A172 (cell line): Measurements from ENCODE around the gene NDRG2. TPM values are rescaled to one million over a fixed set of nuclear protein-coding genes. Genes with fewer than 3 reads are reported as not detected.
A peak's percentile ranks its signal among the peaks of the same experiment; 100 is the strongest.

Experiments
- DNase-seq: peaks from one replicate; pipeline ENCODE4 v3.0.0-alpha.2; 2015; ENCODE audit warnings: low spot score
- total RNA-seq: library from RNA; depleted of rRNA; stranded (reverse); fragments of >200 nt; shearing (Covaris generic); gene quantifications from 2 replicates; pipeline ENCODE4 v1.2.3, GENCODE V29; 2014

The NDRG2 gene
- total RNA-seq, 1 experiment from 2014 or later: 9.0 TPM

GRCh38 chr14:21034707-21035106 lies 9.8 kb upstream of the NDRG2 start, which contains the start of gene RNASE13:
TSS of gene RNASE13 (minus strand) at chr14:21034807. CDS start at chr14:21034288, 519 bp downstream.
- DNase-seq: no peak

DNA sequence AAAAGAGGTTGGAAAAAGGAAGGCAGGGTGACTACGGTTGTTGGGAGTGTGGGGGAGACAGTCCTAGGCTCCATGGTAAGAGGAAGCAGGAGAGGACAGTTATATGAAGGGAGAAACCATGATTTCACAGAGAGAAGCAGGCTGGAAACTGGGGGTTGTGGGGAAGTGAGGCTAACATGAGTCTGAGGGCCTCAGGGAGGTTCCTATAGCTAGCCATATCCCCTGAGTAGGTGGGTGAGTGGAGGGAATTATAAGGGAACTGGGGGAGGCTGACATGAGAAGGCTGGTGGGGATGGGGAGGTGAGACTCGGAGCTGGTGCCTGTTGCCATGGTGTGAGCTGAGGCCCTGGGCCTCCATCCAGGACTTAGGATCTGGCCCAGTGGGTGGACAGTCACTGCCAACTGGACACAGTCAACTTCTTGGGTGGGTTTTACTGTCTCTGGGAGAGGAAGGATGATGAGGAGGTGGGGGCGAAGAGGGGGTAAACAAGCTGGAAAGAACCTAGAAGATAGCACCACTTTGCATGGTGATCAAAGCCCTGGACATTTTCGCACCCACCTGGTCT lies 8.4 kb upstream of the NDRG2 start:
- DNase-seq: no peak

- DNase-seq: no peak
These were observed 7.7 kb upstream of the NDRG2 start for GRCh38 chr14:21032326-21033132.

GRCh38 chr14:21030531-21030930 lies 5.7 kb upstream of the NDRG2 start:
- DNase-seq: no peak

DNA sequence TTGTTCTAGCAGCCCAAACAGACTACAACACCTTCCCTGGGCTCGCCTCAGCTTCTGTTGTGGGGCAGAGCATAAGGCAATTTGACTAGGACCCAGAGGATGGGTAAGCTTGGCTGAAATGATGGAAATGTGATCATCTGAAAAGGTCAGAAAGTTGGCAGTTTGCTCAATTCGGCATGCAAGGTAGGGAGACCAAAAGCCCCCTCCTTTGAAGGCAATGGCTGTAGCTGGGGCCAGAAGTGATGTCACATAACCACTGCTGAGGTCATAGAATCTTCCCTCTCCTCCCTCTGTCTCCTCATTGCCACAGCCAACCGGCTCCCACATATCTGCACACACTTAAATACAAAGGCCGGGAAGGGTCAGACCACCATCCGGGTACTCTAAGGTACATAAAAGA lies 5.1 kb upstream of the NDRG2 start, which contains the start of gene TPPP2:
Gene TPPP2 (plus strand): TSS at position 301 of the 400 bp plus-strand sequence. CDS start 365 bp downstream, outside the sequence.
- no peak for DNase-seq

DNA sequence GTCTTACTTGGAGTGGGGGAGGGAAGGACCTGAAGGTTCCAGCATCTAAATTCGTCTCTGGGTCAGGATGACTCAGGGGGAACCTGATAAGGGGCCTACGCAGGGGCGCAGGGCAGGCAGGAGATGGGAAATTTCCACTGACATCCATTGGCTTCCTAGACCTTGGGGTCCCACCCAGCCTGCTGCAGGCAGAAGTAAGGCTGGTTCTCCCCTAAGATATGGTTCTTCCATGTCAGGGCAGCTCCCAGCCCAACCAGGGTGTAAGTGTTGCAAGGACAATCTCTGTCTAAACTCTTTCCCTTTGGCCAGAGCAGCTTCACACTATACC lies 2.1 kb upstream of the NDRG2 start:
- DNase-seq: no peak

- DNase-seq: no peak
These were observed 1.6 kb upstream of the NDRG2 start for GRCh38 chr14:21026274-21026987.

DNA sequence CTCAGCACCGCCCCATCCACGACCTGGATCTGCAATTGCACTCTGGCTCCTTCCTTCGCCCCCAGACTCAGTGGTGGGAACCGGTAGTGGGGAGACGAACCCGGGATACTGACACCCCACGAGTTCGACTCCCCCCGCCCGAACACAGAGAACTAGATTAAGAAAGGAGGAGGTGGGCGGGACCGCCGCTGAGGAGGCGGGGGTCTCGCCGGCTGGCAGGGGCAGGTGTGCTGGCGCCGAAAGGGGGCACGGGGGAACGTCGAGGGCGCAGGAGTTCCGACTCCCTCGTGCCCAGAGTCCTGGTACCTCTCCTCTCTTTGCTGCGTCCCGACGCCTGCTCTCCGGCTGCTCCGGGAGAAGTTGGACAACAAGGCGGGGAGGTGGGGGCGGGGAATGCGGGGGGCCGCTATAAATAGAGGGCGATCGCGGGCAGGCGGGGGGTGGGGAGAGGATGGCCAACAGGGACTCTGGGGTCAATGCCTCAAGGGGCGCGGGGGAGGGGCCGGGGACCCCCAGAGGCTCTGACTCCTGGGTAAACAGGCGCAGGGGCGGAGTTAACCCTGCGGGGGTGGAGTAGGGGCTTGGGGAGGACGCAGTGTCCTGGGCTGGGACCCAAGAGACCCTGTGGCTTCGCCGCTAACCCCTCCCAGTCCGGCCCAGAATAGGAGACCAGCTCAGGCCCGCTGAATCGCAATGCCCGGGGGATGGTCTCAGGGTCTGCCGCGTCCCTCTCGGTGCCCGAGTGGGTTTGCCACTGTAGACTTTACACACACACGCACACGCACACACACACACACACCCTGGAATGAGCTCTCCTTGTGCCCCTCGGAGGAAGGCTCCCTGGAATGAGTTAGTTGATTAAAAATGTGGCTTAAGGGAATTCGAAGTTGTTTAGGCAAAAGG lies 761 bp upstream of the NDRG2 start:
- no peak for DNase-seq

GRCh38 chr14:21023817-21024584 lies 860 bp downstream of the NDRG2 start:
- DNase-seq: no peak

GRCh38 chr14:21023174-21023573 lies 1.7 kb downstream of the NDRG2 start:
- DNase-seq: no peak

- no peak for DNase-seq
These were observed 2.2 kb downstream of the NDRG2 start for GRCh38 chr14:21022686-21023085.

DNA sequence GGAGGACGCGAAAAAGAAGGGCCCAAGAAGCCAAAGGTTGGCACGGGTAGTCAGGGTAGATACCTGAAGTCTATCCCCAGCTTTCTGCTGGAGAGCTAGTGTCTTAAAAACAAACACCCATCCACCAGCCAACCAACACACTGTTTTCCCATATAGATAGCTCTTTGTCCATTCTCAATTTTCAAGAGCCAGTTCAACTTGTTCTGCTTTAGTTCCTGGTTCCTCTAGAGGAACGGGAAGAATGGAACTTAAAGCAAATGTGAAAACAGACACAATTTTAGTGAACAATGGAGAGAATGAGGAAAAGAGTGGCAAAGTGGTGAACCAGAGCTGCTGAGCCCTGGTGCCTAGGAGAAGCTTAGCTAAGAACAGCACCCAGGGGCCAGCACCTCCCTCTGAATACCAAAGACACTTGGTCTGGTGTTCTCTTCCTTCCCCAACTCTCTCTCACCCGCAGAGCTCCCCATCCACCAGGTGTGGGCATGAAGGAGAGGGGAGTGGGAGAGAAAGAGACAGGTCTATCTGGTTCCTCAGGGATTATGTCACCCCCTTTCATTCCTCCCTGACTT lies 3.8 kb downstream of the NDRG2 start:
- DNase-seq: no peak

DNA sequence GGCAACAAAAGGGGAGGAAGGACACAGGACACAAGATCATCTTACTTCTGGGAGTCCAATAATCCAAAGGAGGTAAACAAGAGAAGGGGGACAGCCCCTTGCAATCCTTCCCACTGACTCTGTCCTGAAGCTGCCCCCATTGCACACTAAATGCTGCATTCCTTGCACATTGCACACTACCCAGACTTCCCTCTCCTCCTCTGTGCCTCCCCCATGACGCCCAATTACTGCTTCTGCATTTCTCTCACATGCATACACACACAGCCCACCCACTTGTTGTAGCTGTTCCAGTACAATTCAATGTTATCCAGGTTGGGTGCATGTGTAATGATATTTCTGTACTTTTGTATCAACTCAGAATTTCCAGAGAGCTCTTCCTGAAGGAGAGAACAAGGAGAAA lies 5.5 kb downstream of the NDRG2 start:
- no peak for DNase-seq

DNA sequence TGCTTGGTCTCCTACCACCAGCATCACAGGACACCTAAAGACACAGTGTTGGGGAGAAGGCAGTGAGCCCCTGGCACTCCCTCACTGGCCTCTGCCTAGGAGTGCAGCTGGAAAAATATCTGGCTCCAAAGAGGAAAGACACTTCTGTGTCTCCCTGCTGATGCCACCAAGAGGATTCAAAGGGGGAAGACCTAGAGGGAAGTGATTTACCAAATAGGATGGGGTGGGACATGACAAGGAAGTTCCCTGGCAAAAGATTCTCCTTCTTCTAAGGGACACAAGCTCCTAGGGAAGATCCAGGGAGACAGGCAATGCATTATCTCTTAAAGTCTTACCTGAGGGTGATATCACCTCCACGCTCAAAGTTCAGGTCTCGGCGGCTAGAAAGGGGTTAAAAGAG lies 6.1 kb downstream of the NDRG2 start:
- DNase-seq: no peak

DNA sequence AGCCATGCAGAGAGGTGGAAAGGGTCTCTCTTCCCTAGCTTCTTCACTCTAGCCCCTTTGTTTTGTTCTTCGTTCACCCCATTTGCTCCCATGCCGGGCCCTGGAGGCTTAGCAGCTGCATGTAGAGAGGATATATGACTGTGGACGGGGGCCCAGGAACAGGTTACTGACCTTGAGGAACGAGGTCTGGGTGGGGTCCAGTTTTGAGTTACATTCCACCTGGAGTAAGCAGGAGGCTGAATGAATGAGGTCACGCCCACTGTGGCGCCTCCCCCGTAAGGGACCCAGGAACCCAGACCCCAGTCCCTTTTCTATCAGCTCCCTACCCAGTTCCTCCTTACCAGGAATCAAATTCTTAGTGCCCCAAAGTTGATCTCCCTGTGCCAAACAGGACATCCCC lies 6.6 kb downstream of the NDRG2 start:
- no peak for DNase-seq

DNA sequence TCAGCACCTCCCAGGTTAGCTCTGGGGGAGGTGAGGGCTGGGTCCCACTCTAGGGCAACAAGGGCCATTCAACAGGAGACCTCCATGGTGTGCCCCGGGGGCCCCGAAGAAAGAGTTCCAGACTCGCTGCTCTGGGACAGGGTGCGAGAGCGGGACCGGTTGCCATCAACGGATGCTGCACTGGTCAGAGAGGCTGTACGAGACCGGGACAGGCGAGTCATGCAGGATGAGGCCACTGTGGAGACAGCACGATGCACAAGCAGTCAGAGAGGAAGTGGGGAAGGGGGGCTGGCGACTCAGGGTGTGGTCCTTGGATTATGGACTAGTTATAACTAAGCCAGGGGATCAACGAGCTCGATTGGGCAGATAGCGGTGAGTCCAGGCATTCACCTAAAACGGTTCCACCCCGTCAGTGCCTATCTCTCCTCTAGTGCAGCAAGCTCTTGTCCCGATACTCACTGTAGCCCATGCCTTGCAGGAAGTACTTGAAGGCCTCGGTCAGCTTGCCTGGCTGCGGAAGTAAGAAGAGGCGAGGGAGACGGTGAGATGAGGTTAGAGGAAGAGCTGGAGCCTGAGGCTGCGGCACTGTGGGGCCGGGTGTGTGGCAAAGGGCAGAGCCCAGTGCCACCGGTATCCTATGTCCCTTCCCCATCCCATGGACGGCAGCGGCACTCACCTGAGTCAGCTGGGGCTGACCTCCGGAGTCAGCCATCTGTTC lies 7.2 kb downstream of the NDRG2 start:
- no peak for DNase-seq

GRCh38 chr14:21016413-21017190 lies 8.3 kb downstream of the NDRG2 start:
- DNase-seq: no peak

- DNase-seq: no peak
These were observed 9.5 kb downstream of the NDRG2 start for GRCh38 chr14:21015312-21015711.

DNA sequence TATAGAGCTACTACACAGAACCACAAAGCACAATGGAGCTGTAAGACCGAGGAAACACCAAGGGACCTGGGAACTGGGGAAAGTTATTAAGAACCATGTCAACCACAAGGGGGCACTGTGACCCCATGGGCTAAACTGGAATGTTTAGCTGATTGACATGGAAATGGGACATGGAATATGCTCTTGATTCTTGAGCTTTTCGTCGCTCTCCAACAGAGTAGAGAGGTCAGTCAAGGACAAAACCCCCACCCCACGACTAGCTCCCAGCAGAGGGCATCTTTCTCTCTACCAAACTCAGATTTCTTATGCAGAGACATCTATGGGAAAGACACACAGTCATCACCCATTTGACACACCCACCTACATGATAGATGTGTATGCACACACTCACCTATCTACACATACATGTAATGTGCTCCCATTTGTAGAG lies 10.1 kb downstream of the NDRG2 start:
- DNase-seq: peak; percentile 65
